B cell (primary cell): ENCODE results near the gene RSPH1.

Experiments
- EZH2 ChIP-seq: IDR thresholded peaks from 2 replicates; pipeline ENCODE4 v1.6.1; 2012; ENCODE audit warnings: borderline replicate concordance, low read depth, mild to moderate bottlenecking, moderate library complexity, low read length; ENCODE audit not compliant: insufficient read depth, poor library complexity, severe bottlenecking
- TF ChIP-seq, protein P1 (sequence below): fragments of 200-600 bp; IDR thresholded peaks from one replicate; pipeline ENCODE4 v1.8.0; 2022; ENCODE audit warnings: antibody characterized with exemption, mild to moderate bottlenecking

DNA sequence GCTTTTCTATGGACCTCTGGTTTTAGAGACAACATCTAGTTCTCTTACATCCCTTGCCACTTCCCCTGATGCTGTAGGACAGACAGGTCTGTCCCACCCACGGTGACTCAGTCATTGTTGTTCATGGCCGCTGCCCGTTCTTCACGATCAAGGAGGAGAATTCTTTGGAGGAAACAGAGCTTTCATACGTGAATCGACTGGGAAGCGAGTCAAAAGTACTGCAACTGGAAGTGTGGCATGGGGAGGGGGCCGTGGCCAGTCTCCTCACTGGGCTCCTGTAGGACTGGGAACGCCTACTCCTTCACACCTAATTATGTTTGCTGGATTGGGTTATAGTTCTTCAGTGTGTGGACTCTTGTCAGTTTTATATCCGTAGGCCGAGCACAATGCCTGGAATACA lies 13.2 kb upstream of the RSPH1 start:
- TF ChIP-seq, protein P1, sequence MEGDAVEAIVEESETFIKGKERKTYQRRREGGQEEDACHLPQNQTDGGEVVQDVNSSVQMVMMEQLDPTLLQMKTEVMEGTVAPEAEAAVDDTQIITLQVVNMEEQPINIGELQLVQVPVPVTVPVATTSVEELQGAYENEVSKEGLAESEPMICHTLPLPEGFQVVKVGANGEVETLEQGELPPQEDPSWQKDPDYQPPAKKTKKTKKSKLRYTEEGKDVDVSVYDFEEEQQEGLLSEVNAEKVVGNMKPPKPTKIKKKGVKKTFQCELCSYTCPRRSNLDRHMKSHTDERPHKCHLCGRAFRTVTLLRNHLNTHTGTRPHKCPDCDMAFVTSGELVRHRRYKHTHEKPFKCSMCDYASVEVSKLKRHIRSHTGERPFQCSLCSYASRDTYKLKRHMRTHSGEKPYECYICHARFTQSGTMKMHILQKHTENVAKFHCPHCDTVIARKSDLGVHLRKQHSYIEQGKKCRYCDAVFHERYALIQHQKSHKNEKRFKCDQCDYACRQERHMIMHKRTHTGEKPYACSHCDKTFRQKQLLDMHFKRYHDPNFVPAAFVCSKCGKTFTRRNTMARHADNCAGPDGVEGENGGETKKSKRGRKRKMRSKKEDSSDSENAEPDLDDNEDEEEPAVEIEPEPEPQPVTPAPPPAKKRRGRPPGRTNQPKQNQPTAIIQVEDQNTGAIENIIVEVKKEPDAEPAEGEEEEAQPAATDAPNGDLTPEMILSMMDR = no peak
- no peak for TF ChIP-seq EZH2
